Colonic mucosa (tissue), 4 donors: ENCODE results near the gene SPSB4. TPM values are rescaled to one million over a fixed set of nuclear protein-coding genes. Genes with fewer than 3 reads are reported as not detected.

ENCODE experiments used
- DNase-seq: peaks from one replicate; pipeline ENCODE4 v3.0.0-alpha.2; 2020
- H3K27ac ChIP-seq: fragments of 200-600 bp; one replicate; pipeline ENCODE4 v1.8.0; 2021
- H3K27me3 ChIP-seq: fragments of 200-600 bp; one replicate; pipeline ENCODE4 v1.8.0; 2021
- H3K36me3 ChIP-seq: fragments of 200-600 bp; one replicate; pipeline ENCODE4 v1.8.0; 2021
- H3K4me1 ChIP-seq: fragments of 200-600 bp; one replicate; pipeline ENCODE4 v1.8.0; 2021; ENCODE audit warnings: mild to moderate bottlenecking
- H3K4me3 ChIP-seq: fragments of 200-600 bp; one replicate; pipeline ENCODE4 v1.8.0; 2021
- H3K9ac ChIP-seq, 2 donors: one replicate each; pipeline ENCODE4 v1.7.0; 2013; ENCODE audit warnings: control low read depth in 2 of 2, low read depth in 2 of 2, low read length in 2 of 2
- H3K9me3 ChIP-seq: fragments of 200-600 bp; one replicate; pipeline ENCODE4 v1.8.0; 2021
- intact Hi-C: fragments of 100-400 bp; cut with DNase I; formaldehyde crosslinking; loops from one replicate; pipeline ENCODE4 v1.14.1; 2022
- total RNA-seq, 2 donors: library from RNA; stranded (reverse); fragmentation: NEBNext Ultra II Directional in 1 of 2; extraction: Animal tissue kit (Norgen Biotek cat#: 25700) in 1 of 2; gene quantifications; one replicate each; pipeline ENCODE4 v1.2.1, GENCODE V29; 2021
- TF ChIP-seq, protein P1 (sequence below): fragments of 200-600 bp; IDR thresholded peaks from one replicate; pipeline ENCODE4 v1.8.0; 2022; ENCODE audit warnings: antibody characterized with exemption, mild to moderate bottlenecking
- donor health status: healthy.
- donor health status: DM: no; HTN: no; CAD: no.
- donor health status: DM: no; HTN: no; CAD: no.

Gene SPSB4
- total RNA-seq, 2 donors from 2014 or later: not detected

- Histone ChIP-seq H3K9me3 (no peaks in the 10 kb centered on the region), H3K27me3 (no peaks in the 10 kb centered on the region), H3K27ac (no peak overlapping the region), H3K36me3 (no peaks in the 10 kb centered on the region), H3K4me3 (no peak overlapping the region), H3K9ac (no peak overlapping the region), H3K4me1 (no peaks in the 10 kb centered on the region)
- TF ChIP-seq, protein P1, sequence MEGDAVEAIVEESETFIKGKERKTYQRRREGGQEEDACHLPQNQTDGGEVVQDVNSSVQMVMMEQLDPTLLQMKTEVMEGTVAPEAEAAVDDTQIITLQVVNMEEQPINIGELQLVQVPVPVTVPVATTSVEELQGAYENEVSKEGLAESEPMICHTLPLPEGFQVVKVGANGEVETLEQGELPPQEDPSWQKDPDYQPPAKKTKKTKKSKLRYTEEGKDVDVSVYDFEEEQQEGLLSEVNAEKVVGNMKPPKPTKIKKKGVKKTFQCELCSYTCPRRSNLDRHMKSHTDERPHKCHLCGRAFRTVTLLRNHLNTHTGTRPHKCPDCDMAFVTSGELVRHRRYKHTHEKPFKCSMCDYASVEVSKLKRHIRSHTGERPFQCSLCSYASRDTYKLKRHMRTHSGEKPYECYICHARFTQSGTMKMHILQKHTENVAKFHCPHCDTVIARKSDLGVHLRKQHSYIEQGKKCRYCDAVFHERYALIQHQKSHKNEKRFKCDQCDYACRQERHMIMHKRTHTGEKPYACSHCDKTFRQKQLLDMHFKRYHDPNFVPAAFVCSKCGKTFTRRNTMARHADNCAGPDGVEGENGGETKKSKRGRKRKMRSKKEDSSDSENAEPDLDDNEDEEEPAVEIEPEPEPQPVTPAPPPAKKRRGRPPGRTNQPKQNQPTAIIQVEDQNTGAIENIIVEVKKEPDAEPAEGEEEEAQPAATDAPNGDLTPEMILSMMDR: no peak
- intact Hi-C loops: no loop called here
- DNase-seq: no peak
Measured at GRCh38 chr3:141167681-141168080, 116.5 kb downstream of the SPSB4 start.

- TF ChIP-seq, protein P1: no peak
- Histone ChIP-seq H3K9ac (no peak overlapping the region), H3K9me3 (no peaks in the 10 kb centered on the region), H3K4me3 (no peak overlapping the region), H3K27me3 (no peaks in the 10 kb centered on the region), H3K4me1 (no peaks in the 10 kb centered on the region), H3K36me3 (no peaks in the 10 kb centered on the region), H3K27ac (no peak overlapping the region)
- no peak for DNase-seq
- intact Hi-C loops: no loop called here
Measured at GRCh38 chr3:141170678-141171295, 119.6 kb downstream of the SPSB4 start.

DNA sequence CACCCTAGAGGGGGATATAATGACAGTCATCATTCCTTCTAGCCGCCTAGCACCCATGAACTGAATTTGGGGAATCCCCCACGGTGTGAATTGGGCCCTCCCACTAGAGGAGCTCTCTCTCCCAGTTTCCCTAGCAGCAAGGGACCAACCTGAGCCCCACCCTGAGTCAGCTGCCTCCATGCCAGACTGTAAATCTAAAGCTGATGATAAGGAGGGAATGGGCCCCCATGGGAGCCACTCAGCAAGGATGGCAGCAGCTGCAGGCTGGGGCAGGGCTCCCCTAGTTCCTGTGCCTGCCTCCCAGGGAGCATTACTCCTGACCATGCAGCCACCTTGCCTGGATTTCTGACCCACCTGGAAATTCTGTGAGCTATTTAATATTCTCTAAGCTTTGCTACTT lies 123.5 kb downstream of the SPSB4 start:
- Histone ChIP-seq H3K36me3 (no peaks in the 10 kb centered on the region), H3K9me3 (no peaks in the 10 kb centered on the region), H3K4me3 (no peak overlapping the region), H3K4me1 (no peaks in the 10 kb centered on the region), H3K27ac (no peak overlapping the region), H3K9ac (no peak overlapping the region), H3K27me3 (no peaks in the 10 kb centered on the region)
- TF ChIP-seq, protein P1: no peak
- DNase-seq: no peak
- intact Hi-C loops: no loop called here

DNA sequence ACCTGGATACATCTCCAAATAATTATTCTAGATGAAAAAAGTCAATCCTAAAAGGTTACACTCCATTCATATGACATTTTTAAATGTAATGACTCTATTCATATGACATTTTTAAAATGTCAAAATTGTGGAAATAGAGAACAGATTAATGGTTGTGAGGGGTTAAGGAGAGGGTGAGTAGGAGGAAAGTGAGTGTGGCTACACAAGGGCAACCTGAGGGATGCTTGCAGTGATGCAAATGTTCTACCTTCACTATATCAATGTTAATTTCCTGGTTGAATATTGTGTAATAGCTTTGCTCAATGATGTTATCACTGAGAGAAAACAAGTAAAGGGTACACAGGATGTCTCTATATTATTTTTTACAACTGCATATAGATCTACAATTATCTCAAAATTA lies 125.6 kb downstream of the SPSB4 start:
- no peaks in the 10 kb centered on the region for H3K4me1 ChIP-seq
- no peak for DNase-seq
- no peaks in the 10 kb centered on the region for H3K9me3 ChIP-seq
- H3K27me3 ChIP-seq: no peaks in the 10 kb centered on the region
- H3K4me3 ChIP-seq: no peak overlapping the region
- intact Hi-C loops: no loop called here
- TF ChIP-seq, protein P1: no peak
- no peaks in the 10 kb centered on the region for H3K36me3 ChIP-seq
- no peak overlapping the region for H3K27ac ChIP-seq
- no peak overlapping the region for H3K9ac ChIP-seq

DNA sequence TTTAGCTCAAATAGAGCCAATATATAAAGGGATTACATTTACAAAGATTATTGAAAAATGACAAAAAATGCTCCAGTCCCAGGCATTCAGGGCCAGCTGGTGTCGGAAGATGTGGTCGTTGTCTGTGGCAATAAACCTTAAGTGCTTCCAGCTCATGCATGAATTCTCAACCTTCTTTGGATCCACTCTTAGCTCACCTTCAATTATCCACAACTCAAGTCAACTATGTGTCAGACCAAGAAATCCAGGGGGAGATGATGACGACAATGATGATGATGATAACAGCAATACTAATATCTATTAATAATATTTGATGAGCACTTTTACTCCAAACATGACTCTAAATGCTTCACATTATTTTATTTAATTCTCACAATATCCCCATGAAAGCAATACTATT lies 126.9 kb downstream of the SPSB4 start:
- no peaks in the 10 kb centered on the region for H3K36me3 ChIP-seq
- no peaks in the 10 kb centered on the region for H3K9me3 ChIP-seq
- H3K27me3 ChIP-seq: no peaks in the 10 kb centered on the region
- no peak overlapping the region for H3K9ac ChIP-seq
- no peak overlapping the region for H3K4me3 ChIP-seq
- no peaks in the 10 kb centered on the region for H3K4me1 ChIP-seq
- intact Hi-C loops: no loop called here
- TF ChIP-seq, protein P1: no peak
- DNase-seq: no peak
- no peak overlapping the region for H3K27ac ChIP-seq
